ENCODE results near the gene KRTAP19-2.
"Not testable (repeated sequence)": the region's sequence is repeated elsewhere in the genome, so short reads cannot be mapped to it uniquely, and the experiment has no call there.

Gene KRTAP19-2

GRCh38 chr21:30487336-30487735 is at the start of gene KRTAP19-2:
Gene KRTAP19-2 (minus strand): TSS chr21:30487436. CDS start chr21:30487348, 88 bp downstream.
- DNase-seq (ENCODE audit: low read depth in 2 of 2) = no peak

GRCh38 chr21:30518876-30519275 is 31.6 kb upstream of the KRTAP19-2 start:
- no peak for DNase-seq (ENCODE audit: low read depth in 2 of 2)

GRCh38 chr21:30515681-30516080 is 28.4 kb upstream of the KRTAP19-2 start:
- DNase-seq (ENCODE audit: low read depth in 2 of 2) = no peak

- DNase-seq (ENCODE audit: low read depth in 2 of 2) = not testable (repeated sequence)
These were observed 18.5 kb upstream of the KRTAP19-2 start for GRCh38 chr21:30505621-30506205.

GRCh38 chr21:30502041-30502440 is 14.8 kb upstream of the KRTAP19-2 start, which contains the start of gene KRTAP19-5:
Gene KRTAP19-5 (minus strand): TSS chr21:30502141. CDS start chr21:30502090, 51 bp downstream.
- no peak for DNase-seq (ENCODE audit: low read depth in 2 of 2)

- no peak for DNase-seq (ENCODE audit: low read depth in 2 of 2)
These were observed 9.8 kb upstream of the KRTAP19-2 start, which contains the start of gene KRTAP19-4 for GRCh38 chr21:30497065-30497464. Gene KRTAP19-4 (minus strand): TSS chr21:30497165. CDS start chr21:30497110, 55 bp downstream.

- DNase-seq (ENCODE audit: low read depth in 2 of 2) = no peak
These were observed 4.8 kb upstream of the KRTAP19-2 start, which contains the start of gene KRTAP19-3 for GRCh38 chr21:30491963-30492428. Gene KRTAP19-3 (minus strand): TSS chr21:30492013. CDS start chr21:30491957, 56 bp downstream.

- no peak for DNase-seq (ENCODE audit: low read depth in 2 of 2)
These were observed 1.1 kb downstream of the KRTAP19-2 start for GRCh38 chr21:30486180-30486579.

GRCh38 chr21:30482130-30482529 is 5.1 kb downstream of the KRTAP19-2 start:
- no peak for DNase-seq (ENCODE audit: low read depth in 2 of 2)

GRCh38 chr21:30480145-30480544 is 7.1 kb downstream of the KRTAP19-2 start, which contains the start of gene KRTAP19-1:
Gene KRTAP19-1 (minus strand): TSS chr21:30480367. CDS start chr21:30480317, 50 bp downstream.
- DNase-seq (ENCODE audit: low read depth in 2 of 2) = no peak

GRCh38 chr21:30479259-30479658 is 8.0 kb downstream of the KRTAP19-2 start:
- no peak for DNase-seq (ENCODE audit: low read depth in 2 of 2)

- no peak for DNase-seq (ENCODE audit: low read depth in 2 of 2)
These were observed 9.2 kb downstream of the KRTAP19-2 start for GRCh38 chr21:30478004-30478403.

- no peak for DNase-seq (ENCODE audit: low read depth in 2 of 2)
These were observed 18.1 kb downstream of the KRTAP19-2 start for GRCh38 chr21:30468900-30469714.

- DNase-seq (ENCODE audit: low read depth in 2 of 2) = no peak
These were observed 23.5 kb downstream of the KRTAP19-2 start for GRCh38 chr21:30463713-30464112.

- no peak for DNase-seq (ENCODE audit: low read depth in 2 of 2)
These were observed 38.7 kb downstream of the KRTAP19-2 start for GRCh38 chr21:30448514-30448913.

- no peak for DNase-seq (ENCODE audit: low read depth in 2 of 2)
These were observed 40.2 kb downstream of the KRTAP19-2 start for GRCh38 chr21:30447056-30447455.

GRCh38 chr21:30444204-30444603 is 43.0 kb downstream of the KRTAP19-2 start:
- no peak for DNase-seq (ENCODE audit: low read depth in 2 of 2)

GRCh38 chr21:30443226-30443625 is 44.0 kb downstream of the KRTAP19-2 start:
- no peak for DNase-seq (ENCODE audit: low read depth in 2 of 2)

GRCh38 chr21:30439975-30440374 is 47.3 kb downstream of the KRTAP19-2 start, which contains the start of gene KRTAP15-1:
Gene KRTAP15-1 (plus strand): TSS chr21:30440275. CDS start chr21:30440328, 53 bp downstream.
- DNase-seq (ENCODE audit: low read depth in 2 of 2) = no peak

Measured in stimulated activated CD8-positive, alpha-beta memory T cell treated with anti-CD3 and anti-CD28 coated beads, Interleukin-2, amount 100 ng/mL, for 48 hours (primary cell).